Skeletal muscle tissue (tissue), 4 donors: Measurements from ENCODE around the gene AUNIP. TPM values are rescaled to one million over a fixed set of nuclear protein-coding genes. Genes with fewer than 3 reads are reported as not detected.
A peak's percentile ranks its signal among the peaks of the same experiment; 100 is the strongest.

Source experiments
- H3K27ac ChIP-seq: one replicate; pipeline ENCODE4 v1.7.0; 2013; ENCODE audit warnings: mild to moderate bottlenecking, low read depth, low read length, inconsistent platforms
- H3K27me3 ChIP-seq, 3 donors: one replicate each; pipeline ENCODE4 v1.7.0; 2013; ENCODE audit warnings: low read length in 3 of 3; ENCODE audit not compliant: control insufficient read depth in 3 of 3, insufficient read depth in 3 of 3
- H3K36me3 ChIP-seq, 3 donors: one replicate each; pipeline ENCODE4 v1.7.0; 2013; ENCODE audit warnings: low read length in 3 of 3; ENCODE audit not compliant: control insufficient read depth in 3 of 3, insufficient read depth in 3 of 3
- H3K4me1 ChIP-seq, 3 donors: one replicate each; pipeline ENCODE4 v1.7.0; 2013; ENCODE audit warnings: low read length in 3 of 3, mild to moderate bottlenecking in 3 of 3; ENCODE audit not compliant: control insufficient read depth in 3 of 3, insufficient read depth in 3 of 3
- H3K4me3 ChIP-seq, 3 donors: one replicate each; pipeline ENCODE4 v1.7.0; 2013; ENCODE audit warnings: low read length in 3 of 3
- H3K9ac ChIP-seq, 3 donors: one replicate each; pipeline ENCODE4 v1.7.0; 2013; ENCODE audit warnings: low read length in 3 of 3, mild to moderate bottlenecking in 3 of 3, moderate library complexity in 2 of 3, low read depth in 1 of 3
- H3K9me3 ChIP-seq, 3 donors: one replicate each; pipeline ENCODE4 v1.7.0; 2013; ENCODE audit warnings: low read length in 3 of 3; ENCODE audit not compliant: control insufficient read depth in 3 of 3
- total RNA-seq: library from RNA; depleted of rRNA; stranded (reverse); fragments of >200 nt; gene quantifications from one replicate; pipeline ENCODE4 v1.2.3, GENCODE V29; 2014
- donor health status: Osteomylitis.

Gene AUNIP
- total RNA-seq, 1 donor from 2014 or later = 1.6 TPM

- no peaks in the 10 kb centered on the region for H3K27me3 ChIP-seq
- H3K4me3 ChIP-seq = peak within 1 kb of the TSS; percentile 67 to 75 (median 72)
- H3K27ac ChIP-seq = peak within 1 kb of the TSS; percentile 30
- no peaks in the 10 kb centered on the region for H3K36me3 ChIP-seq
- peaks cover 13 to 24% (median 22%) of the 10 kb centered on the region in 3 donors for H3K4me1 ChIP-seq
- H3K9me3 ChIP-seq = no peaks in the 10 kb centered on the region
- peak within 1 kb of the TSS; percentile 59 to 80 (median 65) for H3K9ac ChIP-seq
These were observed 16.0 kb upstream of the AUNIP start, which contains the start of gene PAQR7 for GRCh38 chr1:25875154-25875855. PAQR7 (minus strand) TSS chr1:25875708; CDS start chr1:25863839, 11,869 bp downstream.

GRCh38 chr1:25874635-25875153, 15.4 kb upstream of the AUNIP start:
- Histone ChIP-seq H3K4me1 (peaks cover 13 to 24% (median 22%) of the 10 kb centered on the region in 3 donors), H3K27me3 (no peaks in the 10 kb centered on the region), H3K4me3 (peak overlapping the region; percentile 67 to 75 (median 72)), H3K27ac (no peak overlapping the region), H3K9me3 (no peaks in the 10 kb centered on the region), H3K36me3 (no peaks in the 10 kb centered on the region), H3K9ac (peak overlapping the region; percentile 51 to 80 (median 59))

GRCh38 chr1:25874209-25874608, 15.0 kb upstream of the AUNIP start:
- peak overlapping the region; percentile 30 to 80 (median 59) for H3K9ac ChIP-seq
- no peaks in the 10 kb centered on the region for H3K9me3 ChIP-seq
- H3K27me3 ChIP-seq = no peaks in the 10 kb centered on the region
- H3K27ac ChIP-seq = no peak overlapping the region
- H3K4me1 ChIP-seq = peaks cover 13 to 24% (median 22%) of the 10 kb centered on the region in 3 donors
- H3K36me3 ChIP-seq = no peaks in the 10 kb centered on the region
- no peak overlapping the region for H3K4me3 ChIP-seq

GRCh38 chr1:25873120-25873519, 13.9 kb upstream of the AUNIP start:
- Histone ChIP-seq H3K4me1 (peaks cover 13 to 24% (median 22%) of the 10 kb centered on the region in 3 donors), H3K27me3 (no peaks in the 10 kb centered on the region), H3K36me3 (no peaks in the 10 kb centered on the region), H3K4me3 (no peak overlapping the region), H3K27ac (no peak overlapping the region), H3K9me3 (no peaks in the 10 kb centered on the region), H3K9ac (no peak overlapping the region)

GRCh38 chr1:25872713-25873112, 13.5 kb upstream of the AUNIP start:
- no peak overlapping the region for H3K27ac ChIP-seq
- no peaks in the 10 kb centered on the region for H3K9me3 ChIP-seq
- H3K36me3 ChIP-seq = no peaks in the 10 kb centered on the region
- no peak overlapping the region for H3K4me3 ChIP-seq
- no peak overlapping the region for H3K9ac ChIP-seq
- H3K27me3 ChIP-seq = no peaks in the 10 kb centered on the region
- H3K4me1 ChIP-seq = peaks cover 13 to 24% (median 22%) of the 10 kb centered on the region in 3 donors

GRCh38 chr1:25871704-25872494, 12.6 kb upstream of the AUNIP start:
- Histone ChIP-seq H3K4me1 (peaks cover 13 to 24% (median 22%) of the 10 kb centered on the region in 3 donors), H3K4me3 (no peak overlapping the region), H3K27me3 (no peaks in the 10 kb centered on the region), H3K36me3 (no peaks in the 10 kb centered on the region), H3K9ac (peak overlapping the region in 1 of 3 donors; percentile 25), H3K27ac (no peak overlapping the region), H3K9me3 (no peaks in the 10 kb centered on the region)

GRCh38 chr1:25871086-25871703, 11.9 kb upstream of the AUNIP start:
- Histone ChIP-seq H3K9me3 (no peaks in the 10 kb centered on the region), H3K27ac (no peak overlapping the region), H3K4me3 (no peak overlapping the region), H3K36me3 (no peaks in the 10 kb centered on the region), H3K4me1 (peaks cover 12 to 23% (median 21%) of the 10 kb centered on the region in 3 donors), H3K9ac (no peak overlapping the region), H3K27me3 (no peaks in the 10 kb centered on the region)

GRCh38 chr1:25870614-25871013, 11.4 kb upstream of the AUNIP start:
- no peaks in the 10 kb centered on the region for H3K36me3 ChIP-seq
- H3K9me3 ChIP-seq = no peaks in the 10 kb centered on the region
- no peaks in the 10 kb centered on the region for H3K27me3 ChIP-seq
- no peak overlapping the region for H3K4me3 ChIP-seq
- no peak overlapping the region for H3K9ac ChIP-seq
- peaks cover 10 to 21% (median 19%) of the 10 kb centered on the region in 3 donors for H3K4me1 ChIP-seq
- H3K27ac ChIP-seq = no peak overlapping the region

GRCh38 chr1:25869909-25870606, 10.8 kb upstream of the AUNIP start:
- Histone ChIP-seq H3K9ac (no peak overlapping the region), H3K4me3 (no peak overlapping the region), H3K9me3 (no peaks in the 10 kb centered on the region), H3K36me3 (no peaks in the 10 kb centered on the region), H3K4me1 (peaks cover 10 to 20% (median 19%) of the 10 kb centered on the region in 3 donors), H3K27ac (no peak overlapping the region), H3K27me3 (no peaks in the 10 kb centered on the region)
